ENCODE measurements around the gene TMEM179.

DNA sequence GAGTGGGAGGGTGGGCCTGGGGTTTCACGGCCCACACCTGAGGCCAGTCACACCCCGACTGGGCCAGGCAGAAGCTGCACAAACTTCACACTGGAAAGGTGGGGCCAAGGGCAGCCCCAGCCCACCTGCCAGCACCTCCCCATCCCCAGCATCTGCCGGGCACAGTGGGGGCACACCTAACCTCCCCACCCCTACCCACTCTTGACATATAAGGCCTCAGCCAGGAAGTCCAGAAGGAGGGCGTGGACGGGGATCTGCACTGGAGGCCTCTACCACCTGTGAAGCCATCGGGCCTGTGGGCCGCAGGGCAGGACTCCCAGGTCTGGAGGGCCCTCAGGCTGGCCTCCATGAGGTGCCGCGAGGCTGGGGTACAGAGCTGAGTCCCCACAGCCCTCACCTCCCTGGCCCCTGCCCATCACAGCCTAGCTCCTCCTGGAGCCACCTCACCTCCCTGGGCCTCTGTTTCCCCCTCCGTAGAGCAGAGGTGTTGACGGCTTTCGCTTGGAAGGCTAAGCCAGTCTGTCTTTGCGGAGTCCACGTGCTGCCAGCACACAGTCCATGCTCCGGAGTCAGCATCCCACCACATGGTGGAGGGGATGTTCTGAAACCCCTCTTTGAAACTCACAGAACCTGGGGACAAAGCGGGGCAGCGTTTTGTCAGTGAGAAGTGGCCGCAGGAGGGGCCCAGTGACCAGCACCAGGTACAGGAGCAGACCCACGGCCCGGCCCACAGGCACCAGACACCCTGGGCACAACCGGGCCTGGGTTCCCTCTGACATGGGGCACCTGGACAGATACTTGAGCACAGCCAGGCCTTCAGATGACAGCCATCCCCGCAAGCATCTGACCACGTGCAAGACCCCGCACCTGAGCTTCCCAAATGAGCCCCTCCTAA, 46.7 kb upstream of the TMEM179 start:
- TF ChIP-seq, protein P1, sequence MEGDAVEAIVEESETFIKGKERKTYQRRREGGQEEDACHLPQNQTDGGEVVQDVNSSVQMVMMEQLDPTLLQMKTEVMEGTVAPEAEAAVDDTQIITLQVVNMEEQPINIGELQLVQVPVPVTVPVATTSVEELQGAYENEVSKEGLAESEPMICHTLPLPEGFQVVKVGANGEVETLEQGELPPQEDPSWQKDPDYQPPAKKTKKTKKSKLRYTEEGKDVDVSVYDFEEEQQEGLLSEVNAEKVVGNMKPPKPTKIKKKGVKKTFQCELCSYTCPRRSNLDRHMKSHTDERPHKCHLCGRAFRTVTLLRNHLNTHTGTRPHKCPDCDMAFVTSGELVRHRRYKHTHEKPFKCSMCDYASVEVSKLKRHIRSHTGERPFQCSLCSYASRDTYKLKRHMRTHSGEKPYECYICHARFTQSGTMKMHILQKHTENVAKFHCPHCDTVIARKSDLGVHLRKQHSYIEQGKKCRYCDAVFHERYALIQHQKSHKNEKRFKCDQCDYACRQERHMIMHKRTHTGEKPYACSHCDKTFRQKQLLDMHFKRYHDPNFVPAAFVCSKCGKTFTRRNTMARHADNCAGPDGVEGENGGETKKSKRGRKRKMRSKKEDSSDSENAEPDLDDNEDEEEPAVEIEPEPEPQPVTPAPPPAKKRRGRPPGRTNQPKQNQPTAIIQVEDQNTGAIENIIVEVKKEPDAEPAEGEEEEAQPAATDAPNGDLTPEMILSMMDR (IDR thresholded peaks at IDR 0.05) = no peak
- TF ChIP-seq POLR2AphosphoS5 (IDR thresholded peaks at IDR 0.05) = no peak
